ENCODE data around the gene KLK8. TPM values are rescaled to one million over a fixed set of nuclear protein-coding genes. Genes with fewer than 3 reads are reported as not detected.

The KLK8 gene
- total and polyA plus RNA-seq, 2 of the 13 experiments (the other 11 are each of a cell fraction or from before 2014, with no cell fraction given), result not detected

GRCh38 chr19:51003316-51003715 is 1.9 kb upstream of the KLK8 start:
- no peaks in the 10 kb centered on the region for H3K4me1 ChIP-seq (ENCODE audit: insufficient read depth, low read length)
- intact Hi-C loops (cut with micrococcal nuclease; ENCODE audit: unreplicated experiment) (no loop called here), in situ Hi-C loops (cut with HindIII; ENCODE audit: extremely low pct_ligation_motif_present, low pct_unique_long_range_greater_than_20kb) (no loop called here)
- no peak overlapping the region for H3K27ac ChIP-seq (ENCODE audit: extremely low read length, insufficient read depth, low read length)
- no peak for ATAC-seq
- TF ChIP-seq SMARCE1 (IDR thresholded peaks at IDR 0.05; ENCODE audit: borderline replicate concordance) (no peak), TGIF2 (CRISPR knock-in tag; IDR thresholded peaks at IDR 0.05) (no peak), ZBTB25 (CRISPR knock-in tag; IDR thresholded peaks at IDR 0.05) (no peak), ZNF20 (CRISPR knock-in tag; IDR thresholded peaks at IDR 0.05) (no peak), ZNF609 (CRISPR knock-in tag; IDR thresholded peaks at IDR 0.05; ENCODE audit: borderline replicate concordance) (no peak), UBTF (CRISPR knock-in tag; IDR thresholded peaks at IDR 0.05) (no peak), SRSF1 (optimal IDR thresholded peaks at IDR 0.05; ENCODE audit: low read depth, low read length) (no peak)
- BruUV-seq (replicated peaks), result no TSS peak
- no peak overlapping the region for H3K4me3 ChIP-seq (replicated peaks in 1 of 3; ENCODE audit: insufficient read depth in 1 of 3, low read depth in 2 of 3, low read length in 3 of 3)
- H3K9ac ChIP-seq (ENCODE audit: insufficient read depth, low read depth, low read length), result no peak overlapping the region
- H3K9me3 ChIP-seq (ENCODE audit: low read length), result no peaks in the 10 kb centered on the region
- FAIRE-seq, result no peak
- H2AFZ ChIP-seq (ENCODE audit: low read length), result no peak overlapping the region
- 23% methylated on average over 7 of the region's 7 CpGs for WGBS (ENCODE audit: low lambda C conversion rate)
- ChIA-PET POLR2A (no interaction called here), CTCF (ENCODE audit: low intra/inter-chr PET ratio, low total read pairs) (no interaction called here)
- H3K27me3 ChIP-seq (ENCODE audit: control insufficient read depth in 1 of 2, insufficient read depth in 2 of 2, low read length in 2 of 2), result peaks cover 3% of the 10 kb centered on the region in 2 experiments; a peak in 3 of 5 replicates
- no peaks in the 10 kb centered on the region for H3K36me3 ChIP-seq (replicated peaks in 1 of 2; ENCODE audit: control insufficient read depth in 1 of 2, insufficient read depth in 2 of 2, low read length in 2 of 2)
- no peak overlapping the region for H3K4me2 ChIP-seq (ENCODE audit: low read depth, low read length)
- H4K20me1 ChIP-seq (ENCODE audit: insufficient read depth, low read length), result no peaks in the 10 kb centered on the region
- no peak for DNase-seq (ENCODE audit: low spot score)
- no peaks in the 10 kb centered on the region for H3K79me2 ChIP-seq (ENCODE audit: insufficient read depth, low read length)

Measured in HepG2 (cell line).